NCI-H1417 treated with DMSO at 0.1 percent for 48 hours (cell line): ENCODE data around the gene TUBGCP6.
"Not testable (repeated sequence)": the region's sequence is repeated elsewhere in the genome, so short reads cannot be mapped to it uniquely, and the experiment has no call there.

Experiments
- DNase-seq: peaks from one replicate; lab custom pipeline; 2025; lab: John Stamatoyannopoulos, UW

Gene TUBGCP6

GRCh38 chr22:50278956-50279619, 34.3 kb upstream of the TUBGCP6 start:
- DNase-seq, result no peak

DNA sequence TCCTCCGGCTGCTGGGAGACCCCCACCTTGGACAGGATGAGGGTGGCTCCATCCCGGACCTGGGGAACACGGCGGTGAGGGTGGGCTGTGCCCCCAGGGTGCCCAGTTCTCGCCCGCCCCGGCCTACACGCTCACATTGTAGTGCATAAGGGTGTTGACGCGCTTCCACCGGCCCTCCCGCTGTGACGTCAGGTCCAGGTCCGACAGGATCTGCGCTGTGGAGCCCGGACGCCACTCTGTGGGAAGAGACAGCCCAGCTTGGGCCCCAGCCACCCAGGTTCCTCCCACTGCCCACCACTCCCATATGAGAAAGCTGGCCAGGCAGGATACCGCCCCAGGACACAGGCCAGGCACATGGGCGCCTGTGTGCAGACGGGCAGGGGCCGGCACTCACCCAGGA, 33.6 kb upstream of the TUBGCP6 start:
- DNase-seq, result no peak

GRCh38 chr22:50277761-50278160, 32.9 kb upstream of the TUBGCP6 start:
- no peak for DNase-seq

DNA sequence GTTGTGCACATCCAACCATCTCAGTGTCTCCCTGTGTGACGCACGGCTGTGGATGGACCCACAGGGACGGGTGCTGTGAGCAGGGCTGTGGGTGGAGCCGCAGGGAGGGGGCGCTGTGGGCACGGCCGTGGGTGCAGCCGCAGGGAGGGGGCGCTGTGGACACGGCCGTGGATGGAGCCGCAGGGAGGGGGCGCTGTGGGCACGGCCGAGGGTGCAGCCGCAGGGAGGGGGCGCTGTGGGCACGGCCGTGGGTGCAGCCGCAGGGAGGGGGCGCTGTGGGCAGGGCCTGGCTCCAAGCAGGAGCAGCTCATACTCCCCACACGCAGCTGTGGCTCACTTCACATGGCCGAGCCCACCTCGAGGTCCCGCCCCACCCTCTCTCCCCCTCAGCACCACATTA, 31.3 kb upstream of the TUBGCP6 start:
- DNase-seq, result no peak

GRCh38 chr22:50275181-50276055, 30.6 kb upstream of the TUBGCP6 start:
- no peak for DNase-seq

DNA sequence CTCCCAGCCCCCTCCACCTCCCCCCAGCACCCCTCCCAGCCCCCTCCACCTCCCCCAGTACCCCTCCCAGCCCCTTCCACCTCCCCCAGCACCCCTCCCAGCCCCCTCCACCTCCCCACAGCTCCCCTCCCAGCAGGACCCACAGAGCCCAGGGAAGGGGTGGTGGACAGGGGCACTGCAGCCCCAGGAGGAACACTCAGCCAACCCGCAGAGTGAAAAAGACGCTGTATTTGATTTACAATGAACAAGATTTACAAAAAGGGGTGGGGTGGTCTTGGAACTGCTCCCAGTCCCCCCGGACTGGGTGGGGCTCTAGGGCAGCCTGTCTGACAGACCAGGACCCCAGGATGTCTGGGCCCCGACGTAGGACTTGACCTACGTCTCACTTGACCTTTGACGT, 29.9 kb upstream of the TUBGCP6 start:
- no peak for DNase-seq

- no peak for DNase-seq
Measured at GRCh38 chr22:50274311-50274710, 29.5 kb upstream of the TUBGCP6 start.

- not testable (repeated sequence) for DNase-seq
Measured at GRCh38 chr22:50273781-50274180, 29.0 kb upstream of the TUBGCP6 start.

GRCh38 chr22:50273352-50273751, 28.5 kb upstream of the TUBGCP6 start:
- not testable (repeated sequence) for DNase-seq

GRCh38 chr22:50272044-50272802, 27.4 kb upstream of the TUBGCP6 start:
- DNase-seq, result no peak

- DNase-seq, result no peak
Measured at GRCh38 chr22:50271519-50271970, 26.7 kb upstream of the TUBGCP6 start.

- DNase-seq, result no peak
Measured at GRCh38 chr22:50270666-50271394, 26.0 kb upstream of the TUBGCP6 start.

- no peak for DNase-seq
Measured at GRCh38 chr22:50269970-50270665, 25.3 kb upstream of the TUBGCP6 start, which contains the start of gene MAPK11. TSS of gene MAPK11 (minus strand) at chr22:50270380. CDS start at chr22:50270292, 88 bp downstream.

GRCh38 chr22:50269573-50269969, 24.7 kb upstream of the TUBGCP6 start:
- DNase-seq, result no peak

GRCh38 chr22:50268655-50269113, 23.9 kb upstream of the TUBGCP6 start:
- DNase-seq, result no peak

- DNase-seq, result no peak
Measured at GRCh38 chr22:50267591-50268390, 23.0 kb upstream of the TUBGCP6 start.

DNA sequence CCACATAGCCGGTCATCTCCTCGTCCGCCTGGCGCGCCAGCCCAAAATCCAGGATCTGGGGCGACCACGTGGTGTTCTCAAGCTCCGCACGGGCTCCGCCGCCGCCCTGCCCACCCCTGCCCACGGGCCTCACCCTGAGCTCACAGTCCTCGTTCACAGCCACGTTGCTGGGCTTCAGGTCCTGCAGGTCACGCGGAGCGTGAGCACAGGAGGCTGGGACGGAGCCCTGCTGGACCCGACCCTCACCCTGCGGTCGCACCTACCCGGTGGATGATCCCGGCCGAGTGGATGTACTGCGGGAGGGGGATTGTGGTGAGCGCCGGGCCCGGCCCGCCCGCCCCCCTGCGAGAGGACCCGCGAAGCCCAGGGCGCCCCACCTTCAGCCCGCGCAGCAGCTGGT, 22.2 kb upstream of the TUBGCP6 start:
- no peak for DNase-seq

DNA sequence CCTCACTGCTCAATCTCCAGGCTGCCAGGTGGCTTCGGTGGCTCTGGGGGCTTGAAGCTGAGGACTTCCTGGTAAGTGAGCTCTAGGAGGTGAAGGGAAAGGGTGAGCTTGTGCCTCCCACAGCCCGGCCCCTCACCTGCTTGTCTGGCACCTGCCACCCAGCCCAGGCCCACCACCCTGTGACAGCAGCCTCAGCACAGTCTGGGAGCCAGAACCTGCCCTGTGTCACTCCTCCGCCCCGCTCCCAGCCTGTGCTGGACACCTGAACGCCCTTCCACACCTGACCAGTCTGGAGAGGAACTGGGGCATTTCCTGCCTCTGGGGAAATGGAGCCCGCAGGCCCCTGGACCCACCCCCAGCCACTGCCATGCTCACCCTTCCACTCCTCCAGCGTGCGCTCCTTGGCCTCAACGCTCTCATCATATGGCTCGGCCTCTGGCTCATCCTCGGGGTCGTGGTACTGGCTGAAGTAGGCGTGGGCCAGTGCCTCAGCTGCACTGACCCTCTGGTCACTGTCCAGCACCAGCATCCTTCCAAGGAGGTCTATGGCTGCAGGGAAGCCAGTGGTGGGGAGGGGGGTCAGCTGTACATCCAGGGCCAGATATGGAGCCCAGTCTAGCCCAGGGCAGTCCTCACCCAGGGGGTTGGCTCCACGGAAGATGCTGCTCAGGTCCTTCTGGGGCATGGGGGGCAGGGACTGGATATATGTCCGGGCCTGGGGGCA, 20.3 kb upstream of the TUBGCP6 start:
- DNase-seq, result no peak

GRCh38 chr22:50264104-50264745, 19.4 kb upstream of the TUBGCP6 start:
- no peak for DNase-seq
